Sigmoid colon (tissue), 4 donors: ENCODE measurements around the gene LRRC8D.
A peak's percentile ranks its signal among the peaks of the same experiment; 100 is the strongest.

Experiments used
- EP300 ChIP-seq, 4 donors: sonication (generic); formaldehyde crosslinking; IDR thresholded peaks; one replicate each; pipeline ENCODE4 v1.6.1; 2017; ENCODE audit warnings: antibody characterized with exemption in 4 of 4
- POLR2A ChIP-seq, 2 donors: fragments of 450-650 bp; IDR thresholded peaks; one replicate each; pipeline ENCODE4 v1.6.1; 2016; ENCODE audit warnings: antibody characterized with exemption in 2 of 2, mild to moderate bottlenecking in 2 of 2, moderate library complexity in 2 of 2
- POLR2AphosphoS5 ChIP-seq, 4 donors: sonication (generic); formaldehyde crosslinking; IDR thresholded peaks; one replicate each; pipeline ENCODE4 v1.6.1; 2017; ENCODE audit warnings: antibody characterized with exemption in 4 of 4
- TF ChIP-seq, protein P1 (sequence below), 4 experiments: fragments of 450-650 bp in 3 of 4; fragments of 200-600 bp in 1 of 4; IDR thresholded peaks; one replicate each; pipeline ENCODE4 v1.5.1; 2016 to 2019; ENCODE audit warnings: antibody characterized with exemption in 4 of 4, mild to moderate bottlenecking in 3 of 4, moderate library complexity in 2 of 4

DNA sequence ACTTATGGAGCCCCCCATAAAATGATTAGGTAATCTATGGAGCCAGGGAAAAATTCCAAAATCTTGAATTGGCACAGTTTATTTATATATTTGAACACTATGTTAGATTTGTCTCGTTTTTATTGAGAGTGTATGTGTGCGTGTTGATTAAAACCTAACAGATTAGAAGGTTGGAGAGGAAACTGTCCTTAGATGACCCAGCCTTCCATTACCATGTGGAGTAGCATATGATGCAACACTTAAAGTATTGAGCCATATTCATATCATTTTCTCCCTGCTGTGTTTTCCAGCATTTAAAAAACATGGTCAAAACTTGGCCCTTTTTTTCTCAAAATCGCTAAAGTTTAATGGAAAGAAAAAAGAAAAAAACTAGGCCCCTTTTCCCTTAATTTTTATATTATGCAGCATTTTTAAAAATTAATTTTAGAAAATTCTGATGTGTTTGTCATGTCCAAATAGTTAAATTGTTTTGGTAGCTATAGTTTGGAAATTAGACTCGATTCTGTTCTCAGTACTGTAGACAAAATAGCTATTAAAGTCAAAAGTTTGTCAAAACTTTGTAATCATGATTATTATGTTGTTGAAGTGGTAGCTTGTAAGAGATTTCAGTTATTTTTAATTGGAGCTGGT, 2.3 kb downstream of the LRRC8D start:
- TF ChIP-seq, protein P1, sequence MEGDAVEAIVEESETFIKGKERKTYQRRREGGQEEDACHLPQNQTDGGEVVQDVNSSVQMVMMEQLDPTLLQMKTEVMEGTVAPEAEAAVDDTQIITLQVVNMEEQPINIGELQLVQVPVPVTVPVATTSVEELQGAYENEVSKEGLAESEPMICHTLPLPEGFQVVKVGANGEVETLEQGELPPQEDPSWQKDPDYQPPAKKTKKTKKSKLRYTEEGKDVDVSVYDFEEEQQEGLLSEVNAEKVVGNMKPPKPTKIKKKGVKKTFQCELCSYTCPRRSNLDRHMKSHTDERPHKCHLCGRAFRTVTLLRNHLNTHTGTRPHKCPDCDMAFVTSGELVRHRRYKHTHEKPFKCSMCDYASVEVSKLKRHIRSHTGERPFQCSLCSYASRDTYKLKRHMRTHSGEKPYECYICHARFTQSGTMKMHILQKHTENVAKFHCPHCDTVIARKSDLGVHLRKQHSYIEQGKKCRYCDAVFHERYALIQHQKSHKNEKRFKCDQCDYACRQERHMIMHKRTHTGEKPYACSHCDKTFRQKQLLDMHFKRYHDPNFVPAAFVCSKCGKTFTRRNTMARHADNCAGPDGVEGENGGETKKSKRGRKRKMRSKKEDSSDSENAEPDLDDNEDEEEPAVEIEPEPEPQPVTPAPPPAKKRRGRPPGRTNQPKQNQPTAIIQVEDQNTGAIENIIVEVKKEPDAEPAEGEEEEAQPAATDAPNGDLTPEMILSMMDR (IDR thresholded peaks at IDR 0.05): no peak
- TF ChIP-seq POLR2A (IDR thresholded peaks at IDR 0.05) (no peak), POLR2AphosphoS5 (IDR thresholded peaks at IDR 0.05) (peak in 1 of 4 donors; percentile 15), EP300 (IDR thresholded peaks at IDR 0.05) (no peak)
